ENCODE measurements around the gene NAGS.

Gene NAGS

GRCh38 chr17:43975898-43976297 is 28.5 kb upstream of the NAGS start:
- Histone ChIP-seq H3K23ac (ENCODE audit: low read depth, low read length, poor library complexity) (no peak overlapping the region), H2AK5ac (ENCODE audit: low read depth, low read length) (no peak overlapping the region), H2AFZ (ENCODE audit: low read length) (no peak overlapping the region), H2BK12ac (ENCODE audit: low read length) (no peak overlapping the region), H3K27ac (replicated peaks; ENCODE audit: low read length) (no peak overlapping the region), H2BK5ac (ENCODE audit: low read length) (no peak overlapping the region), H3K79me1 (ENCODE audit: low read depth, low read length) (no peaks in the 10 kb centered on the region), H3K4me1 (ENCODE audit: control insufficient read depth in 2 of 2, insufficient read depth in 1 of 2, low read depth in 1 of 2, low read length in 2 of 2) (peaks cover 3% of the 10 kb centered on the region in 2 donors), H4K91ac (ENCODE audit: low read depth, low read length, poor library complexity) (no peak overlapping the region), H3K14ac (ENCODE audit: low read length) (no peak overlapping the region), H2BK120ac (ENCODE audit: low read depth, low read length) (no peak overlapping the region), H3K4ac (ENCODE audit: low read length) (no peak overlapping the region), H3K4me3 (ENCODE audit: low read length in 2 of 2) (no peak overlapping the region), H3K36me3 (replicated peaks in 1 of 2; ENCODE audit: control insufficient read depth in 2 of 2, insufficient read depth in 2 of 2, low read length in 2 of 2) (no peaks in the 10 kb centered on the region), H4K8ac (ENCODE audit: low read depth, low read length) (no peak overlapping the region), H3K18ac (ENCODE audit: low read length) (no peak overlapping the region), H3K4me2 (ENCODE audit: insufficient read depth, low read length, poor library complexity, severe bottlenecking) (no peak overlapping the region), H3K9ac (ENCODE audit: low read depth, low read length, poor library complexity) (no peak overlapping the region), H3K27me3 (ENCODE audit: control insufficient read depth in 3 of 3, insufficient read depth in 3 of 3, low read depth in 1 of 3, low read length in 3 of 3) (peaks cover 0 to 36% (median 0%) of the 10 kb centered on the region in 3 experiments), H3K9me3 (replicated peaks in 1 of 2; ENCODE audit: control insufficient read depth in 2 of 2, insufficient read depth in 1 of 2, low read depth in 1 of 2, low read length in 2 of 2) (no peaks in the 10 kb centered on the region), H2BK15ac (ENCODE audit: low read length) (no peak overlapping the region)
- WGBS, 2 donors (ENCODE audit: extremely low coverage in 2 of 2, insufficient read length in 2 of 2, insufficient replicate concordance in 1 of 2), result no CpG with 5 or more reads among the region's 27 CpGs
- DNase-seq (ENCODE audit: low spot score), result no peak

DNA sequence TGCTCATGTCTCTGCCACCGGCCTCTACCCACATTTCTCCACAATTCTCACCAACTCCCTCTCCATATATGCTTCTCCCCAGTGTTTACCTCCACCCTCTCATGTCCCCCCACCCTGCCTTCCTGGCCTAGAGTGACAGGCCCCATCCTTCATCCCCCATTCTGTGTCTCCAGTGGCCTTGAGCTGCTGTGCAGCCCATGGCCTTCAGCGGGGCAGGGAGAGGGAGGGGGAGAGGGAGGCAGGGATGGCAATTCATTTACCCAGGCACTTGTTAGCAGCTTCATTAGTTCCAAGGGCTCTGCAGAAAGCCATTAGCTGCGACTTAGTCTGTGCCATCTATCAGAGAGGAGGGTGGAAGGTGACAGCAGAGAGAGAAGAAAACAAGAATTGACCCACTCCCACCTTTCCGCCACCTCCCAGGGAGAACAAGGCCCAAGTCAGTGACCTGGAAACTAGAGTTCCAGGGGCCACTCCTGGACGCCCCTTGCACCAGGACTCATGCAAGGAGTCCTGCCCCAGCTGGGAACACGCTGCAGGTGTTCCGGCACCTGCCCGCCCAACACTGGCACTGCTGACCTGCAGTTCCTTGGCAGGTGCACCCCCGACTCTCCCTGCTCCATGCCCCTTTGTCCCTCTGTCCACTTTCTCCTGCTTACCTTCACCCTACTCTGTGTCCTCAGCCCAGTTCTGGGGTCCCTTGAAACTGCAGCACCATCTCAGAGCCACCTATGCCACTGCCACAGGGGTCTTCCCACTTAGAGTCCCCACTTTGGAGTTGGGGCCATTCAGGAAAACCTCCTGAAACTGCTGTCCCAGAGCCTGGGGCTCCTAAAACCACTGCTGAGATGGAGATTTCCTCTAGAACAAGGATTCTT is 27.2 kb upstream of the NAGS start:
- no peaks in the 10 kb centered on the region for H3K79me1 ChIP-seq (ENCODE audit: low read depth, low read length)
- H4K8ac ChIP-seq (ENCODE audit: low read depth, low read length), result no peak overlapping the region
- no peak overlapping the region for H2AFZ ChIP-seq (ENCODE audit: low read length)
- H2BK120ac ChIP-seq (ENCODE audit: low read depth, low read length), result no peak overlapping the region
- no peak overlapping the region for H2BK12ac ChIP-seq (ENCODE audit: low read length)
- no peak overlapping the region for H3K4me2 ChIP-seq (ENCODE audit: insufficient read depth, low read length, poor library complexity, severe bottlenecking)
- 100% methylated on average over 1 of the region's 9 CpGs; no CpG with 5 or more reads in 1 of the 2 donors for WGBS, 2 donors (ENCODE audit: extremely low coverage in 2 of 2, insufficient read length in 2 of 2, insufficient replicate concordance in 1 of 2)
- no peak for DNase-seq (ENCODE audit: low spot score)
- no peak overlapping the region for H3K9ac ChIP-seq (ENCODE audit: low read depth, low read length, poor library complexity)
- H3K27me3 ChIP-seq (ENCODE audit: control insufficient read depth in 3 of 3, insufficient read depth in 3 of 3, low read depth in 1 of 3, low read length in 3 of 3), result peaks cover 0 to 45% (median 3%) of the 10 kb centered on the region in 3 experiments
- H3K4me3 ChIP-seq (ENCODE audit: low read length in 2 of 2), result no peak overlapping the region
- no peak overlapping the region for H4K91ac ChIP-seq (ENCODE audit: low read depth, low read length, poor library complexity)
- no peak overlapping the region for H3K14ac ChIP-seq (ENCODE audit: low read length)
- H2AK5ac ChIP-seq (ENCODE audit: low read depth, low read length), result no peak overlapping the region
- no peak overlapping the region for H3K4ac ChIP-seq (ENCODE audit: low read length)
- H2BK15ac ChIP-seq (ENCODE audit: low read length), result no peak overlapping the region
- H3K9me3 ChIP-seq (replicated peaks in 1 of 2; ENCODE audit: control insufficient read depth in 2 of 2, insufficient read depth in 1 of 2, low read depth in 1 of 2, low read length in 2 of 2), result no peaks in the 10 kb centered on the region
- H3K36me3 ChIP-seq (replicated peaks in 1 of 2; ENCODE audit: control insufficient read depth in 2 of 2, insufficient read depth in 2 of 2, low read length in 2 of 2), result no peaks in the 10 kb centered on the region
- H3K4me1 ChIP-seq (ENCODE audit: control insufficient read depth in 2 of 2, insufficient read depth in 1 of 2, low read depth in 1 of 2, low read length in 2 of 2), result peaks cover 3% of the 10 kb centered on the region in 2 donors
- no peak overlapping the region for H3K18ac ChIP-seq (ENCODE audit: low read length)
- H3K23ac ChIP-seq (ENCODE audit: low read depth, low read length, poor library complexity), result no peak overlapping the region
- no peak overlapping the region for H2BK5ac ChIP-seq (ENCODE audit: low read length)
- H3K27ac ChIP-seq (replicated peaks; ENCODE audit: low read length), result no peak overlapping the region

- no peak overlapping the region for H2BK15ac ChIP-seq (ENCODE audit: low read length)
- no peak overlapping the region for H3K4me3 ChIP-seq (ENCODE audit: low read length in 2 of 2)
- H3K27me3 ChIP-seq (ENCODE audit: control insufficient read depth in 3 of 3, insufficient read depth in 3 of 3, low read depth in 1 of 3, low read length in 3 of 3), result peaks cover 0 to 54% (median 10%) of the 10 kb centered on the region in 3 experiments
- DNase-seq (ENCODE audit: low spot score), result no peak
- WGBS, 2 donors (ENCODE audit: extremely low coverage in 2 of 2, insufficient read length in 2 of 2, insufficient replicate concordance in 1 of 2), result no CpG with 5 or more reads among the region's 2 CpGs
- H3K4me2 ChIP-seq (ENCODE audit: insufficient read depth, low read length, poor library complexity, severe bottlenecking), result no peak overlapping the region
- no peaks in the 10 kb centered on the region for H3K9me3 ChIP-seq (replicated peaks in 1 of 2; ENCODE audit: control insufficient read depth in 2 of 2, insufficient read depth in 1 of 2, low read depth in 1 of 2, low read length in 2 of 2)
- no peak overlapping the region for H2AFZ ChIP-seq (ENCODE audit: low read length)
- H2BK12ac ChIP-seq (ENCODE audit: low read length), result no peak overlapping the region
- H2BK120ac ChIP-seq (ENCODE audit: low read depth, low read length), result no peak overlapping the region
- no peak overlapping the region for H3K23ac ChIP-seq (ENCODE audit: low read depth, low read length, poor library complexity)
- H2BK5ac ChIP-seq (ENCODE audit: low read length), result no peak overlapping the region
- no peak overlapping the region for H3K9ac ChIP-seq (ENCODE audit: low read depth, low read length, poor library complexity)
- no peak overlapping the region for H3K14ac ChIP-seq (ENCODE audit: low read length)
- H3K79me1 ChIP-seq (ENCODE audit: low read depth, low read length), result no peaks in the 10 kb centered on the region
- no peaks in the 10 kb centered on the region for H3K36me3 ChIP-seq (replicated peaks in 1 of 2; ENCODE audit: control insufficient read depth in 2 of 2, insufficient read depth in 2 of 2, low read length in 2 of 2)
- H3K4me1 ChIP-seq (ENCODE audit: control insufficient read depth in 2 of 2, insufficient read depth in 1 of 2, low read depth in 1 of 2, low read length in 2 of 2), result peaks cover 3% of the 10 kb centered on the region in 2 donors
- no peak overlapping the region for H3K18ac ChIP-seq (ENCODE audit: low read length)
- no peak overlapping the region for H2AK5ac ChIP-seq (ENCODE audit: low read depth, low read length)
- H4K8ac ChIP-seq (ENCODE audit: low read depth, low read length), result no peak overlapping the region
- H4K91ac ChIP-seq (ENCODE audit: low read depth, low read length, poor library complexity), result no peak overlapping the region
- H3K27ac ChIP-seq (replicated peaks; ENCODE audit: low read length), result no peak overlapping the region
- no peak overlapping the region for H3K4ac ChIP-seq (ENCODE audit: low read length)
These were observed 26.3 kb upstream of the NAGS start for GRCh38 chr17:43978078-43978477.

GRCh38 chr17:43979011-43979410 is 25.4 kb upstream of the NAGS start:
- H2AK5ac ChIP-seq (ENCODE audit: low read depth, low read length), result no peak overlapping the region
- H3K4me2 ChIP-seq (ENCODE audit: insufficient read depth, low read length, poor library complexity, severe bottlenecking), result no peak overlapping the region
- no peaks in the 10 kb centered on the region for H3K79me1 ChIP-seq (ENCODE audit: low read depth, low read length)
- no peak for DNase-seq (ENCODE audit: low spot score)
- H3K4me3 ChIP-seq (ENCODE audit: low read length in 2 of 2), result no peak overlapping the region
- no peak overlapping the region for H2BK5ac ChIP-seq (ENCODE audit: low read length)
- H3K9ac ChIP-seq (ENCODE audit: low read depth, low read length, poor library complexity), result no peak overlapping the region
- no peak overlapping the region for H2BK15ac ChIP-seq (ENCODE audit: low read length)
- whole genome bisulfite sequencing, 2 donors (ENCODE audit: extremely low coverage in 2 of 2, insufficient read length in 2 of 2, insufficient replicate concordance in 1 of 2), result no CpG with 5 or more reads among the region's 7 CpGs
- H4K91ac ChIP-seq (ENCODE audit: low read depth, low read length, poor library complexity), result no peak overlapping the region
- H2AFZ ChIP-seq (ENCODE audit: low read length), result no peak overlapping the region
- H3K36me3 ChIP-seq (replicated peaks in 1 of 2; ENCODE audit: control insufficient read depth in 2 of 2, insufficient read depth in 2 of 2, low read length in 2 of 2), result no peaks in the 10 kb centered on the region
- no peak overlapping the region for H3K4ac ChIP-seq (ENCODE audit: low read length)
- H3K27me3 ChIP-seq (ENCODE audit: control insufficient read depth in 3 of 3, insufficient read depth in 3 of 3, low read depth in 1 of 3, low read length in 3 of 3), result peaks cover 2 to 62% (median 18%) of the 10 kb centered on the region in 3 experiments
- H3K9me3 ChIP-seq (replicated peaks in 1 of 2; ENCODE audit: control insufficient read depth in 2 of 2, insufficient read depth in 1 of 2, low read depth in 1 of 2, low read length in 2 of 2), result no peaks in the 10 kb centered on the region
- H4K8ac ChIP-seq (ENCODE audit: low read depth, low read length), result no peak overlapping the region
- no peak overlapping the region for H3K18ac ChIP-seq (ENCODE audit: low read length)
- no peak overlapping the region for H2BK12ac ChIP-seq (ENCODE audit: low read length)
- no peak overlapping the region for H2BK120ac ChIP-seq (ENCODE audit: low read depth, low read length)
- no peak overlapping the region for H3K14ac ChIP-seq (ENCODE audit: low read length)
- peaks cover 4% of the 10 kb centered on the region in 2 donors for H3K4me1 ChIP-seq (ENCODE audit: control insufficient read depth in 2 of 2, insufficient read depth in 1 of 2, low read depth in 1 of 2, low read length in 2 of 2)
- H3K27ac ChIP-seq (replicated peaks; ENCODE audit: low read length), result no peak overlapping the region
- no peak overlapping the region for H3K23ac ChIP-seq (ENCODE audit: low read depth, low read length, poor library complexity)

Measured in neuronal stem cell (in vitro differentiated cells).